Skin of body (tissue), 2 donors: ENCODE measurements around the gene EXOC6. TPM values are rescaled to one million over a fixed set of nuclear protein-coding genes. Genes with fewer than 3 reads are reported as not detected.

Source experiments
- small RNA-seq: library from RNA; depleted of rRNA; stranded (forward); fragments of <200 nt; gene quantifications from one replicate; pipeline ENCODE3, GENCODE V24; 2014; ENCODE audit warnings: low replicate concordance
- total RNA-seq: library from RNA; depleted of rRNA; stranded (reverse); fragments of >200 nt; gene quantifications from one replicate; pipeline ENCODE4 v1.2.3, GENCODE V29; 2014

EXOC6 gene
- total RNA-seq, 1 donor from 2014 or later = 21.9 TPM

Small RNA genes lying within 50 kb of the gene (small RNA-seq; reads per million reads assigned to genes)
- not detected for gene AL392103.1

Other genes with a start within 250 kb of the EXOC6 start
- gene HHEX, start 158.6 kb upstream of the EXOC6 start, total RNA-seq = 3.9 TPM
- gene CYP26C1, start 212.3 kb downstream of the EXOC6 start, total RNA-seq = not detected
- gene CYP26A1, start 225.4 kb downstream of the EXOC6 start, total RNA-seq = not detected